Uterus (tissue), 2 donors: ENCODE measurements around the gene GPR176.

Experiments used
- CTCF ChIP-seq, 4 experiments: fragments of 200-600 bp in 2 of 4; fragments of 450-650 bp in 2 of 4; sonication (generic) in 2 of 4; IDR thresholded peaks; one replicate each; pipeline ENCODE4 v1.5.1; 2016 to 2019; ENCODE audit warnings: antibody characterized with exemption in 4 of 4, mild to moderate bottlenecking in 2 of 4, moderate library complexity in 1 of 4
- POLR2A ChIP-seq, 2 donors: fragments of 450-650 bp; IDR thresholded peaks; one replicate each; pipeline ENCODE4 v1.6.1; 2016; ENCODE audit warnings: antibody characterized with exemption in 2 of 2, mild to moderate bottlenecking in 1 of 2, moderate library complexity in 1 of 2

GRCh38 chr15:39957481-39957880 is 37.4 kb upstream of the GPR176 start:
- TF ChIP-seq CTCF (IDR thresholded peaks at IDR 0.05) (no peak), POLR2A (IDR thresholded peaks at IDR 0.05) (no peak)
